NK-92 treated with Interleukin-12 subunit alpha and Interleukin-12 subunit beta, amount 100 ng/mL, for 24 hours (cell line): ENCODE measurements around the gene HNRNPA2B1.
"Not testable (repeated sequence)": the region's sequence is repeated elsewhere in the genome, so short reads cannot be mapped to it uniquely, and the experiment has no call there.

Experiments
- DNase-seq: peaks from one replicate; lab custom pipeline; 2025; lab: John Stamatoyannopoulos, UW

HNRNPA2B1 gene

DNA sequence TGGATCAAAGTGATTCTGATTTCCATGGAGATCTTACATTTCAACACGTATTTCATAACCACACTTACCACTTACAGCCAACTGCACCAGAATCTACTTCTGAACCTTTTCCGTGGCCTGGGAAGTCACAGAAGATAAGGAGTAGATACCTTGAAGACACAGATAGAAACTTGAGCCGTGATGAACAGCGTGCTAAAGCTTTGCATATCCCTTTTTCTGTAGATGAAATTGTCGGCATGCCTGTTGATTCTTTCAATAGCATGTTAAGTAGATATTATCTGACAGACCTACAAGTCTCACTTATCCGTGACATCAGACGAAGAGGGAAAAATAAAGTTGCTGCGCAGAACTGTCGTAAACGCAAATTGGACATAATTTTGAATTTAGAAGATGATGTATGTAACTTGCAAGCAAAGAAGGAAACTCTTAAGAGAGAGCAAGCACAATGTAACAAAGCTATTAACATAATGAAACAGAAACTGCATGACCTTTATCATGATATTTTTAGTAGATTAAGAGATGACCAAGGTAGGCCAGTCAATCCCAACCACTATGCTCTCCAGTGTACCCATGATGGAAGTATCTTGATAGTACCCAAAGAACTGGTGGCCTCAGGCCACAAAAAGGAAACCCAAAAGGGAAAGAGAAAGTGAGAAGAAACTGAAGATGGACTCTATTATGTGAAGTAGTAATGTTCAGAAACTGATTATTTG, 15.3 kb downstream of the HNRNPA2B1 start:
- no peak for DNase-seq

DNA sequence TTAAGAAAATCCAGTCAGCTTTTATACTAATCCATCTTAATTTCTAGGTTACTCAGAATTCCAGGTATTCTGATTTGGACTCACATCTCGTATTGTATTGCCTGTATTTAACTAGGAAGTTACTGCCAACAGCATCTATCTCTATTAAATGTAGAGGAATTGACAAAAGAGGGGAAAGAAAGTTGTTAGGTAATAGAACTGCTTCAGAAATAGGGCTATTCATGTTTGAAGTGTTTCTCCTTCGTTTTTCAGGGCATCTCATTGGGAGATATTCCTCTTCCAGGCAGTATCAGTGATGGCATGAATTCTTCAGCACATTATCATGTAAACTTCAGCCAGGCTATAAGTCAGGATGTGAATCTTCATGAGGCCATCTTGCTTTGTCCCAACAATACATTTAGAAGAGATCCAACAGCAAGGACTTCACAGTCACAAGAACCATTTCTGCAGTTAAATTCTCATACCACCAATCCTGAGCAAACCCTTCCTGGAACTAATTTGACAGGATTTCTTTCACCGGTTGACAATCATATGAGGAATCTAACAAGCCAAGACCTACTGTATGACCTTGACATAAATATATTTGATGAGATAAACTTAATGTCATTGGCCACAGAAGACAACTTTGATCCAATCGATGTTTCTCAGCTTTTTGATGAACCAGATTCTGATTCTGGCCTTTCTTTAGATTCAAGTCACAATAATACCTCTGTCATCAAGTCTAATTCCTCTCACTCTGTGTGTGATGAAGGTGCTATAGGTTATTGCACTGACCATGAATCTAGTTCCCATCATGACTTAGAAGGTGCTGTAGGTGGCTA, 16.1 kb downstream of the HNRNPA2B1 start:
- DNase-seq: not testable (repeated sequence)

DNA sequence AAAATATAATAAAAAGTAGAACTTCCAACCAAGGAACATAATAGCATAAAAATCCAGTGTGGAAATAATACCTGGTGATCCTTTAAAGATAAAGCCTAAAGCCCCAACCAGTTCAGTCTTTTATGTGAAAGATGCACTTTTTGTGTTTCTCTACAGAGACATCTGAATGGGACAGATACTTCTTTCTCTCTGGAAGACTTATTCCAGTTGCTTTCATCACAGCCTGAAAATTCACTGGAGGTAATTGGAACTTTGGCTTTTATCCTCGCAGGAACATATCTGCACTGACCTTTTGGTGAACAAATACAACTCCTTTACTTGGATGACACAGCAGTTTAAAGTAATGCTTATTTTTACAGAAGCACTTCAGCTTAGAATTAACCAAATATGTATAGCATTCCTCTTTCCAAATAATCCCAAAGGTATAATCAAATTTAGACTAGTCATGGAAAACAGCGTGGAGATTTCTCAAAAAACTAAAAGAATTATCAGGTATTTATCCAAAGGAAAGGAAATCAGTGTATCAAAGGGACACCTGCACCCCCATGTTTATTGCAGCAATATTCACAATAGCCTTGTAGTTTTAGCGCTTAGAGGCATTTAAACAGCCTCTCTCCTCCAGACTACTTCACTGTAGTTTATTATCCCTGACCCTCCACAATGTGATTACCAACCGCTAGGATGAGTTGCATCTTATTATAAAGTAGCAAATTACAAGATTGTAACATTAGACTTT, 16.8 kb downstream of the HNRNPA2B1 start:
- DNase-seq: no peak

DNA sequence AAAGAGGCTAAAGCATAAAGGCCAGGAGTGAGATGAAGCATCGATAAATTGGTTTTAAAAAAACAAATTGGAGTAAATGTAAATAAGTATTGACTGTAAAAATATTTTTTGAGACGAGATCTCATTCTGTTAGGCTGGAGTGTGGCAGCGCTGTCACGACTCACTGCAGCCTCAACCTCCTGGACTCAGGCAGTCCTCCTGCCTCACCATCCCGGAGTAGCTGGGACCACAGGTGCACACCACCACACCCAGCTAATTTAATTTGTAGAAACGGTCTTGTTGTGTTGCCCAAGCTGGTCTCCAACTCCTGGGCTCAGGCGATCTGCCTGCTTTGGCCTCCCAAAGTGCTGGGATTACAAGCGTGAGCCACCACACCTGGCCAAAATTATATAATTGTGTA, 17.8 kb downstream of the HNRNPA2B1 start:
- no peak for DNase-seq

DNA sequence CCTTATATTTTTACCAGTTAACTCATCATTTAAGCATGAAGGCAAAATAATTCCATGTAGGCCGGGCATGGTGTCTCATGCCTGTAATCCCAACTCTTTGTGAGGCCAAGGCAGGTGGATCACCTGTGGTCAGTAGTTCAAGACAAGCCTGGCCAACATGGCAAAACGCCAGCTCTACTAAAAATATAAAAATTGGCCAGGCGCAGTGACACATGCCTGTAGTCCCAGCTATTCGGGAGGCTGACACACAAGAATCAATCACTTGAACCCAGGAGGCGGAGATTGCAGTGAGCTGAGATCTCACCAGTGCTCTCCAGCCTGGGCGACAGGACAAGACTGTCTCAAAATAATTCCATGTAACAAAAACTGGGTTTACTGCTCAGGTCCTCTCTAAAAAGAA, 18.3 kb downstream of the HNRNPA2B1 start:
- no peak for DNase-seq

DNA sequence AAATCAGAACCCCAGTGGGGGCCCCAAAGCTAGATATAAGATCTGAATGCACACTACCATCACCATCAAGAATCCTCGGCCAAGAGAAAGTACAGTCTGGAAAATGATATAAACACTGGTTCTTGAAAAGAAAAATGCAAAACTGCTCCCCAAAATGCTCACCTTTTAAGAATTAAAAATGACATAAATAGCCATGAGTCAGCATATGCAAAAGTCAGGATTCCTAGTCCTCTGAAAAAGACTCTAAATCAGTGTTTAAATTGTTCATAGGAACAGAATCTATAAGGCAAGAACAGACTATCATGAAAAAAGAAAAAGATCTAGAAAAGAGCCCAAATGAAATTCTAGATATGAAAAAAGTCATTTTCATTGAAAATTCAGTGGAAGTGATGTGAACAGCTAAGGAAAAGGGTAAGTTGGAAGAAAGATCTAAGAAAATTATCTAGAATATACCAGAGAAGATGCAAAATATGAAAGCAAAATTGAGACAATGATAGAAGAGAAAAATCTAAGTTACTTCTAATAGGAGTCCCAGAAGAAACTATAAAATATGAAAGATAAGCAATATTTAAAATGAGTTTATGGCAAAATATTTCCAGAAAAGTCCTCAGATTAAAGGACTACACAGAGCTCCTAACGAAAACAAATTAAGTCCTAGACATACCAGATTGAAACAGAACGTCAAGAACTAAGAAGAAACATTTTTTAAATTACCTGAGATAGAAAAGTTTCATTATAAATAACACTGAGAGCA, 18.9 kb downstream of the HNRNPA2B1 start:
- no peak for DNase-seq

DNA sequence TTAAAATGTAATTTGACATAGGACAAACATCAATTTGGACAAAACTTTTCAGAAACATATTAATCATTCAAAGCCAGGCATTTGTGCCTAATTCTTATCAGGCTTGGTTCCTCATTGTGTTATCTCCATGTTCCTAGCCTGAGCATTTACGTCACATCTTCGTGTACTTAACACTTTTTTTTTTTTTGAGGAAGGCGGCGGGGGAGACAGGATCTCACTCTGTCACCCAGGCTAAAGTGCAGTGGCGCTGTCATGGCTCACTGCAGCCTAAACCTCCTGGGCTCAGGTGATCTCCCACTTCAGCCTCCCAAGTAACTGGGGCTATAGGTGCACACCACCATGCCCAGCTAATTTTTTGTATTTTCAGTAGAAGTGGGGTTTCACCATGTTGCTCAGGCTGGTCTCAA, 19.8 kb downstream of the HNRNPA2B1 start:
- no peak for DNase-seq

DNA sequence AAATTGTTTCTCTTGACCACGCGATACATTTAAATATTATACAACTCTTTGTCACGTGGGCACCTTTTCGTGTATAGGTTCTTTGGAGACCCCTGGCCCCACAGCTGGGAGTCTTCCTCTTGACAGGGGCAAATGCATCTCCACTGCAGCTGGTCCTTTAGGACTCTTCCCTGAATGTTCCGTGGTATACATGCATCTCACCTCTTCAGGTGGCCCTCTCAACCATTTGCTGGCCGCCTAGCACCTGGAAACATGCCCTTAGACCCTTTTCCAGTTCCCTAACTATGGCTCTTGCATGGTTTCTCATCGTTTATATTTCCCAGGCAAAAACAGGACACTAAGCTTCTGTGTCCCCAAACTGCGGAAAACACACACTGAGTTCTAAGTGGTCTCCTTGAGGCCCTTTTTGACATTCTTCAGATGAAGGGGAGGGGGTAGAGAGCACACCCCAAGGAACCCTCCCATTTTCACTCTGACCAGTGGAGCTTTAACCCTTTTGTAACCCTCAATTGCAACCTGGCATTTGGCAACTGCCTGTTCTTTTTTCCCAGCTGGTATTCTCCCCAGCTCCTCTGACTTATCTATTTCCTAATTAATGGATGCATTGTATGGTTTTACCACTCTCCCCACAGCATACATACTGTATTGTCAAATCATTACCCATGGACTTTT, 20.6 kb downstream of the HNRNPA2B1 start:
- no peak for DNase-seq

DNA sequence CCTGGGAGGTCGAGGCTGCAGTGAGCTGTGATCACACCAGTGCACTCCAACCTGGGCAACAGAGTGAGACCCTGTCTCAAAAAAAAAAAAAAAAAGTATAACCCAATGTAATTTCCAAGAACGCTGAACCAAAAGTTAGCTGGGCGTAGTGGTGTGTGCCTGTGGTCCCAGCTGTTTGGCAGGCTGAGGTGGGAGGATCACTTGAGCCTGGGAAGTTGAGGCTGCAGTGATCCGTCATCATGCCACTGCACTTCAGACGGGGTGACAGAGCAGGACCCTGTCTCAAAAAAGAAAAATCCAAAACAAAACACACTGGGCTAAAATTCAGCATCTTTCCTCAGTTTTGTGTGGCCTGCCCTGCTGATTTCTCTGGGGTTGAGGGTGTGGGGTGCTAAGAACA, 21.1 kb downstream of the HNRNPA2B1 start:
- no peak for DNase-seq

DNA sequence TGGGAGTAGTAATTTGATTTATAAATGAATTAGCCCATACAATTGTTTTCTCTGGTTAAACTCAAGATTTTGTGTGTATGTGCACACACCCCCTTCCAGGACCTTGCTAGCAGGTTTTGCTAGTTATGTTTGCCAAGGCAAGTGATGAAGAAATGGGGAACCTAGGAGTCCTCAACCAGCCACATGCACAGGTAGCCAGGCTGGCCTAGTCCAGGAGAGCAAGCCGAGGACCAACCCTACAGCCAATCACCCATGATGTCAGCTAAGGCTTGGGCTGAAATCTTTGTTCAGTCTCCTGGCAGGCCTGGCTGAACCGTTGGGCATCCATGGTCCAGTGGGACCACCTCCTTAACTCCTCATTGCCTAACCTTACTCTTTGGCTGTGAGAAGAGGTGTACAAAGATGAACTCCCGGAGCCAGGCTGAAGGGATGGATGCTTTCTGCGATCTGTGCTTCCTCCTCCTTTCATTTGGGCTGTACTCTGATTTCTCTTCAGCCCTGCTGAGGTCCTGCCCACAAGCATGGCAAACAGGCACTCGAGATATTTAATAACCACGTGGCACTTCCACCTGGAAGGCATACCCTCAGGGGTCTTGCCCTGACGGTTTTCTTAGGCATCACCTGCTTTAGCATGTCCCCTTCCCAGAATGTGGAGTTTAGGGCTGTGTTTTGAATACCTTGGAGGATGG, 22.1 kb downstream of the HNRNPA2B1 start:
- DNase-seq: no peak

DNA sequence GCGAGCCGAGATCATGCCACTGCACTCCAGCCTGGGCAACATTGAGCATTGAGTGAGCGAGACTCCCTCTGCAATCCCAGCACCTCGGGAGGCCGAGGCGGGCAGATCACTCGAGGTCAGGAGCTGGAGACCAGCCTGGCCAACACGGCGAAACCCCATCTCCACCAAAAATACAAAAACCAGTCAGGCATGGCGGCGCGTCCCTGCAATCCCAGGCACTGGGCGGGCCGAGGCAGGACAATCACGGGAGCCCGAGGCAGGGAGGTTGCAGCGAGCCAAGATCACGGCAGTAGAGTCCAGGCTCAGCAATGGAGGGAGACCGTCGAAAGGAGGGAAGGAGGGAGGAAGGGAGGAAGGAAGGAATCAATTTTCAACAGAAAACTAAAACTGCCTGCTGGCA, 23.3 kb downstream of the HNRNPA2B1 start:
- DNase-seq: not testable (repeated sequence)

DNA sequence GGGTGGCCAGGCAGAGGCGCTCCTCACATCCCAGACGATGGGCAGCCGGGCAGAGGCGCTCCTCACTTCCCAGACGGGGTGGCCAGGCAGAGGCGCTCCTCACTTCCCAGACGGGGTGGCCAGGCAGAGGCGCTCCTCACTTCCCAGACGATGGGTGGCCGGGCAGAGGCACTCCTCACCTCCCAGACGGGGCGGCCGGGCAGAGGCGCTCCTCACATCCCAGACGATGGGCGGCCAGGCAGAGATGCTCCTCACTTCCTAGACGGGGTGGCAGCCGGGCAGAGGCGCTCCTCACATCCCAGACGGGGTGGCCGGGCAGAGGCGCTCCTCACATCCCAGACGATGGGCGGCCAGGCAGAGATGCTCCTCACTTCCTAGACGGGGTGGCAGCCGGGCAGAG, 23.9 kb downstream of the HNRNPA2B1 start:
- not testable (repeated sequence) for DNase-seq

DNA sequence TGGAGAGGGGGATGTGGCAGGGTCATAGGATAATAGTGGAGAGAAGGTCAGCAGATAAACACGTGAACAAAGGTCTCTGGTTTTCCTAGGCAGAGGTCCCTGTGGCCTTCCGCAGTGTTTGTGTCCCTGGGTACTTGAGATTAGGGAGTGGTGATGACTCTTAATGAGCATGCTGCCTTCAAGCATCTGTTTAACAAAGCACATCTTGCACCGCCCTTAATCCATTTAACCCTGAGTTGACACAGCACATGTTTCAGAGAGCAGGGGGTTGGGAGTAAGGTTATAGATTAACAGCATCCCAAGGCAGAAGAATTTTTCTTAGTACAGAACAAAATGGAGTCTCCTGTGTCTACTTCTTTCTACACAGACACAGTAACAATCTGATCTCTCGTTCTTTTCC, 24.6 kb downstream of the HNRNPA2B1 start:
- DNase-seq: not testable (repeated sequence)

DNA sequence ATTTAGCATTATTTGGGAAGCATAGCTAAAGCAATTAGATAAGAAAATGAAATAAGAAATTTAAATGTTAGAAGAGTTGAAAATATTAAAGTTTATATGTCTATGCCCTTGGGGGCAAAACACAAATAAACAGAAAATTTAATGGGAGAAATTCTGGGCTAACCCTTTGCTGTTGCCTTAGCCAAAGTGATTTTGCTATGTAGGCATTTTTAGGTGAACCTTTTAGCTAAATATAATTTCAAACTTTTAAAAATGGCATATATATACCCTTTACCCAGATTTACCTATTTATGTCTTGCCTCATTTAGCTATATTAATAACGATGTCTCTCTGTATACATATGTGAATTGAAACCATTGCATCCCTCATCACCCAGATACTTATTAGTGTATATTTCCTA, 28.5 kb downstream of the HNRNPA2B1 start:
- DNase-seq: no peak

DNA sequence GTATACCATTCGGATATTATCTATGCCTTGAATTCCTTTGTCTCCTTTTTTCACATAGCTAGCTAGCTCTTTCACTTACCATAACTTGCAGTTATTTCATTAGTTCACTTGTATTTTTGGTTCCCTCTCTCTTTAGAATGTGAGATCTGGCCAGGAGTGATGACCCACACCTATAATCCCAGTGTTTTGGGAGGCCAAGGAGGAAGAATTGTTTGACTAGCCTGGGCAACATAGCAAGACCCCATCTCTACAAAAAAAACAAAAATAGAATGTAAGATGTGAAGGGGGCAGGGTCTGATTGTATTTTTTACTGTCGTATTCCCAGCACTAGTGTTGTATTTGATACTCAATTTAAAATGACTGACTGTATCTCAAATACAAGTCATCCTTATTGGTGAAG, 28.9 kb downstream of the HNRNPA2B1 start:
- no peak for DNase-seq

DNA sequence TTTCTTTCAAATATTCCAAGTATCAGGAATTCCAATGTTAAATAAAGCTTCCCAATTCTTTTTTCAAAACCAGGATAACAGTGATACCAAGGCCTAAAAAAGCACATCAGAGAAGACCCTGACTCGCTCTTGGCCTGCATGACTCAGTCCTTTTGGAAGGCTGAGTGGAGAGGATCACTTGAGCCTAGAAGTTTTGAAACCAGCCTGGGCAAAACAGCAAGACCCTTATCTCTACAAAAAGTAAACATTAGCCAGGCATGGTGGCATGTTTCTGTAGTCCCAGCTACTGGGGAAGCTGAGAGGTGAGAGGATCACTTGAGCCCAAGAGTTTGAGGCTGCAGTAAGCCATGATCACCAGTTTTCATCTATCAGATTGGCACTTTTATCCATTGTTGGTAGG, 29.9 kb downstream of the HNRNPA2B1 start:
- no peak for DNase-seq

DNA sequence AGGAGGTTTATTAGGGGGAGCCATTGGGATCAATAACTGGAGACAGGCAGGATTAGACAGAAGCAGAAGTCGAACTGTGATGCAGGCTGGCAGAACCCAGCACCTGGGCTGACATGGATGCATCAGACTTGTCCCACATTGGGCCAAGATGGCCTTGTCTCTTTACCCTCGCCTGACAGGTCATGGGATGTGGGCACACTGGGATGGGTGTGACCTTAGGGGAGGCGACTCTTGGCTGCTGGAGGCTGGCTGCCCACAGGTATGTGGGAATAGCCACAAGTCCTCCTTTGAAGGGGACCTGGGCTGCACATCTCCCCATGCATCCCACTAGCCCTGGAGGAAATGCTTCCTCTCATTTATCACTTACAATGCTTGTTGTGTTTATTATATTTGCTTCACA, 31.3 kb downstream of the HNRNPA2B1 start:
- no peak for DNase-seq

DNA sequence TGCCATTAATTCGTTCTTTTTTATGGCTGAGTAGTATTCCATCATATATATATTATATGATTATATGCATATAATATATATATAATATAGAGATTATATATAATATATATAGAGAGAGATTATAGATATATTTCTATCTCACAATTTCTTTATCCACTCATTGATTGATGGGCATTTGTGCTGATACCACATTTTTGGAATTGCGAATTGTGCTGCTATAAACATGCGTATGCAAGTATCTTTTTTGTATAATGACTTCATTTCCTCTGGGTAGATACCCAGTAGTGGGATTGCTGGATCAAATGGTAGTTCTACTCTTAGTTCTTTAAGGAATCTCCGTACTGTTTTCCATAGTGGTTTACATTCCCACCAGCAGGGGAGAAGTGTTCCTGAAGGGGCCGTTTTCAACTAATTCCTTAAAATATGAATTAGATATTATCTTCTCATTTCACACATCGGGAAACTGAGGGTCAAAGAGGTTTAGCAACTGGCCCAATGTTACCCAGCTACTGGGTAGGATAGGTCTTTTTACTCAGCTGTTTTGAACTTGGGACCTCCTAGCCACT, 32.0 kb downstream of the HNRNPA2B1 start:
- no peak for DNase-seq

DNA sequence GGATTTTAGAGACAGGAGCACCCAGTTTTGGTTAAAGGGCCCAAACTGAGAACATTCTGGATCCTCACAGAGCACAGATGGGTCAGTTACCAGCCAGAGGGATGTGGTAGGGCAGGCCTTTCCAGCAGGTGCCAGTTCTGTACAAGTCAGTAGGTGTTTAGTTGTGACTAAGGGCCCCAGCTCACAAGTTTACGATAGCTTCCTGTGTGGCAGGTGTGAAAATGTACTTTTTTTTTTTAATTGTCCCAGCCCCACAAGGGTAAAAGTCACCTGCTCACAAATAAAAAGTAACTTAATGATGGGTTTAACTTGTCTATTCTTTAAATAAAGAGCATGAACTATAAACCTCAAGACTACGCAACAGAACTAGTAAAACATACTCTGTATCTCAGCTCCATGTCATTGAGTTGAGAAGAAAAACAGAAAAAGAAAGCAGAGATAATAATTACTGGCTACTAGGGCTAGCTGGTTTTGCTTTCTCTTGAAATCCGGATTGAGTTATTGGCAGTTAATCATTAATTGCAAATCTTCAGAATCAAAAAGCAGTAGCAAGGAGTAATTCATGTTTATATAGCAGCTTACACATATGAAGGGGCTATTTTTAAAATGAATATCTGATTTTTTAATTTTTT, 33.1 kb downstream of the HNRNPA2B1 start:
- peak; percentile 37 for DNase-seq

DNA sequence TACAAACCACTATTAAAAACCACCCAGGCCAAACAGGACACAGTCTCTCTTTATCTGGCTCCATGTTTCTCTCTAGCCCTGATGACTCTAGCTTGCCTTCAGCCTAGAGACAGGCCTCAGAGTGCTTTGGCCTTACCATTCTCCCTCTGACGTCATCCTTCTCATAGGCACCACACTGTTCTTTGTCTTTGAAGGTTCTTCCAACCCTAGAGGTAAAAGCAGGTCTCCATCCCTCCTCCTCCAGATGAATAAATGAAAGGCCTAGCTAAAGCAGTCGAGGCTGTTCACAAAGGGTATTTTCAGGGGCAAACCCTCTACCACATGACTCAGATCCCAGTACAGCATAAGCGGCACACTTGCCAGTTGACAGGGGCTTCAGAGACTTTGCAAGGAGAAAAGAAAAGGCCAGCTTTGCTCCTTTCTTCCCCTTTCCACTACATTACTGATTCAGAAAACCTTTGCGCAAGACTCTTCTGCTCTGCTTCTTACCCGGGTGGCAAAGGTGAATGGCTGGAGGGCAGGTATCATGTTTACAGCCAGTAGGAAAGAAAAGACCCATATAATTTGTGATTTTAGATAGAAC, 33.8 kb downstream of the HNRNPA2B1 start:
- no peak for DNase-seq
